H9 (cell line): ENCODE measurements around the gene LRP1. TPM values are rescaled to one million over a fixed set of nuclear protein-coding genes. Genes with fewer than 3 reads are reported as not detected.
A peak's percentile ranks its signal among the peaks of the same experiment; 100 is the strongest.

Source experiments
- DNase-seq: peaks from one replicate; pipeline ENCODE4 v3.0.0-alpha.2; 2017
- H2AFZ ChIP-seq: one replicate; pipeline ENCODE4 v1.6.1; 2013; ENCODE audit warnings: mild to moderate bottlenecking, low read length, control low read depth, moderate library complexity
- H2AK5ac ChIP-seq: 2 replicates; pipeline ENCODE4 v1.6.1; 2013; ENCODE audit warnings: low read length, control low read depth, mixed read lengths; ENCODE audit not compliant: insufficient read length
- H2BK120ac ChIP-seq: one replicate; pipeline ENCODE4 v1.6.1; 2013; ENCODE audit warnings: low read depth, mild to moderate bottlenecking, low read length, control low read depth, inconsistent platforms; ENCODE audit not compliant: poor library complexity, severe bottlenecking
- H2BK12ac ChIP-seq: 2 replicates; pipeline ENCODE4 v1.6.1; 2013; ENCODE audit warnings: low read length, control low read depth, mixed read lengths, low read depth; ENCODE audit not compliant: insufficient read length
- H2BK15ac ChIP-seq: 2 replicates; pipeline ENCODE4 v1.6.1; 2013; ENCODE audit warnings: low read depth, low read length, control low read depth
- H2BK20ac ChIP-seq: one replicate; pipeline ENCODE4 v1.6.1; 2013; ENCODE audit warnings: low read depth, mild to moderate bottlenecking, low read length, control low read depth, inconsistent platforms; ENCODE audit not compliant: poor library complexity, severe bottlenecking
- H2BK5ac ChIP-seq: 2 replicates; pipeline ENCODE4 v1.6.1; 2013; ENCODE audit warnings: low read length, control low read depth, mixed read lengths; ENCODE audit not compliant: insufficient read length
- H3K14ac ChIP-seq: 2 replicates; pipeline ENCODE4 v1.6.1; 2013; ENCODE audit warnings: low read length, control low read depth; ENCODE audit not compliant: insufficient read depth
- H3K18ac ChIP-seq: 2 replicates; pipeline ENCODE4 v1.6.1; 2013; ENCODE audit warnings: low read depth, mild to moderate bottlenecking, mixed read lengths, low read length, control low read depth; ENCODE audit not compliant: insufficient read length
- H3K23ac ChIP-seq: 2 replicates; pipeline ENCODE4 v1.6.1; 2013; ENCODE audit warnings: low read length, control low read depth, mixed read lengths, low read depth; ENCODE audit not compliant: insufficient read length
- H3K23me2 ChIP-seq: 2 replicates; pipeline ENCODE4 v1.6.1; 2013; ENCODE audit warnings: low read depth, mild to moderate bottlenecking, mixed read lengths, low read length, control low read depth; ENCODE audit not compliant: insufficient read length, poor library complexity, severe bottlenecking
- H3K27ac ChIP-seq: 2 replicates; pipeline ENCODE4 v1.5.1; 2013; ENCODE audit warnings: low read length, control low read depth, mixed read lengths, low read depth; ENCODE audit not compliant: insufficient read length
- H3K27me3 ChIP-seq: 2 replicates; pipeline ENCODE4 v1.6.1; 2013; ENCODE audit warnings: low read length, control low read depth, inconsistent platforms; ENCODE audit not compliant: insufficient read depth
- H3K4ac ChIP-seq: 2 replicates; pipeline ENCODE4 v1.6.1; 2013; ENCODE audit warnings: low read depth, mild to moderate bottlenecking, control low read depth, inconsistent platforms, low read length, moderate library complexity
- H3K4me1 ChIP-seq: 2 replicates; pipeline ENCODE4 v1.6.1; 2013; ENCODE audit warnings: low read length, control low read depth, inconsistent platforms; ENCODE audit not compliant: insufficient read depth
- H3K4me2 ChIP-seq: 2 replicates; pipeline ENCODE4 v1.6.1; 2013; ENCODE audit warnings: low read length, control low read depth, mixed read lengths; ENCODE audit not compliant: insufficient read length, insufficient read depth
- H3K56ac ChIP-seq: 2 replicates; pipeline ENCODE4 v1.6.1; 2013; ENCODE audit warnings: low read depth, mild to moderate bottlenecking, mixed read lengths, low read length, control low read depth; ENCODE audit not compliant: insufficient read length
- H3K79me1 ChIP-seq: 2 replicates; pipeline ENCODE4 v1.6.1; 2013; ENCODE audit warnings: low read depth, mild to moderate bottlenecking, moderate library complexity, low read length, control low read depth, inconsistent platforms; ENCODE audit not compliant: insufficient read depth, poor library complexity, severe bottlenecking
- H3K79me2 ChIP-seq: 2 replicates; pipeline ENCODE4 v1.6.1; 2013; ENCODE audit warnings: low read length, control low read depth, inconsistent platforms; ENCODE audit not compliant: insufficient read depth
- H3K9ac ChIP-seq: 2 replicates; pipeline ENCODE4 v1.6.1; 2013; ENCODE audit warnings: low read length, control low read depth, mixed read lengths; ENCODE audit not compliant: insufficient read length; ENCODE audit errors: extremely low read depth
- H3K9me3 ChIP-seq: one replicate; pipeline ENCODE4 v1.6.1; 2013; ENCODE audit warnings: low read depth, low read length, inconsistent platforms; ENCODE audit not compliant: control insufficient read depth
- H3T11ph ChIP-seq: one replicate; pipeline ENCODE4 v1.6.1; 2013; ENCODE audit warnings: mild to moderate bottlenecking, low read length, control low read depth, inconsistent platforms
- H4K20me1 ChIP-seq: one replicate; pipeline ENCODE4 v1.6.1; 2013; ENCODE audit not compliant: control insufficient read depth, insufficient read length, insufficient read depth
- H4K5ac ChIP-seq: 2 replicates; pipeline ENCODE4 v1.6.1; 2013; ENCODE audit warnings: low read depth, mild to moderate bottlenecking, mixed read lengths, low read length, control low read depth; ENCODE audit not compliant: insufficient read length
- H4K8ac ChIP-seq: replicated peaks from 2 replicates; pipeline ENCODE4 v1.6.1; 2013; ENCODE audit warnings: low read length, control low read depth, mixed read lengths, low read depth; ENCODE audit not compliant: insufficient read length
- H4K91ac ChIP-seq: 2 replicates; pipeline ENCODE4 v1.6.1; 2013; ENCODE audit warnings: low read depth, mild to moderate bottlenecking, moderate library complexity, mixed read lengths, low read length, control low read depth; ENCODE audit not compliant: insufficient read length
- H3K27ac Mint-ChIP-seq, 3 experiments: 2 replicates in 2 of 3; 3 replicates in 1 of 3; pipeline ENCODE4 v1.8.0; 2020 to 2021; ENCODE audit warnings: mixed read lengths in 3 of 3, mild to moderate bottlenecking in 1 of 3, moderate library complexity in 1 of 3
- H3K27me3 Mint-ChIP-seq: 2 replicates; pipeline ENCODE4 v1.8.0; 2021; ENCODE audit warnings: low read depth, mild to moderate bottlenecking, moderate library complexity, mixed read lengths
- H3K36me3 Mint-ChIP-seq, 3 experiments: 2 replicates in 2 of 3; 3 replicates in 1 of 3; pipeline ENCODE4 v1.8.0; 2020 to 2021; ENCODE audit warnings: low read depth in 3 of 3, mixed read lengths in 3 of 3; ENCODE audit not compliant: insufficient read depth in 1 of 3
- H3K4me1 Mint-ChIP-seq, 2 experiments: 2 replicates each; pipeline ENCODE4 v1.8.0; 2020; ENCODE audit warnings: mixed read lengths in 2 of 2
- H3K4me3 Mint-ChIP-seq, 2 experiments: 2 replicates in 1 of 2; 3 replicates in 1 of 2; pipeline ENCODE4 v1.8.0; 2020 to 2021; ENCODE audit warnings: mild to moderate bottlenecking in 2 of 2, mixed read lengths in 2 of 2, moderate library complexity in 1 of 2
- H3K9me3 Mint-ChIP-seq, 2 experiments: 2 replicates in 1 of 2; 3 replicates in 1 of 2; pipeline ENCODE4 v1.8.0; 2020; ENCODE audit warnings: mild to moderate bottlenecking in 2 of 2, mixed read lengths in 2 of 2, moderate library complexity in 1 of 2
- CTCF ChIP-seq: fragments of 200-600 bp; sonication (generic); conservative IDR thresholded peaks from 3 replicates; pipeline ENCODE4 v1.8.0; 2021; ENCODE audit warnings: antibody characterized with exemption, mild to moderate bottlenecking
- WGBS: extraction: QIAGEN DNeasy Blood & Tissue Kit; methylation state at CpG from one replicate; pipeline ENCODE4 v1.1.7; 2013; ENCODE audit warnings: missing lambda C conversion rate, low lambda C conversion rate, mixed read lengths; ENCODE audit not compliant: insufficient read length; ENCODE audit errors: extremely low coverage; 5-methylcytosine and 5-hydroxymethylcytosine counted together
- total RNA-seq: library from RNA; stranded (reverse); gene quantifications from 2 replicates; pipeline ENCODE4 v1.2.1, GENCODE V29; 2021

Gene LRP1
- total RNA-seq, 1 experiment from 2014 or later, result 115 TPM

DNA sequence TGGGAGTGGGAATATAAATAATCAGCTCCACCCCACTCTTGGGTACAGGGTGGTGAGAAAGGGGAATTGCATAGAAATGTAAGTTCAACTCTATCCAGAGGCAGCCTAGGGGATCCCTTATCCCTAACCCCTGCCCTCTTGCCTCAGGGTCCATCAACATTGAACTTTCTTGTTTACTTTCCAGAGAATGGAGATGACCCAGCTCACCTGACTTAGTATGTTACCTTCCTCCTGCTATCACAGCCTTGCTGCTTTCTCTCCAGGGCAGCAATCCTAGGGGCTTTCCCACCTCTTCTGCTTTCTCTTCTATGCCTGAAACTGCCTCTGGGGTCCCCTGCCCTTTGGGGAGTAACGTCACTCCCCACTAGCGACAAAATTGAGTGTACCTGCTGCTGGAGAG, 2.7 kb downstream of the LRP1 start:
- no peak for DNase-seq
- Histone ChIP-seq H3K27me3 (no peaks in the 10 kb centered on the region), H3K23ac (no peak overlapping the region), H3K14ac (no peak overlapping the region), H3K79me1 (peaks cover 11% of the 10 kb centered on the region), H2BK5ac (no peak overlapping the region), H3K23me2 (peaks cover 7% of the 10 kb centered on the region), H3T11ph (no peak overlapping the region), H3K27ac (no peak overlapping the region), H3K4me2 (no peak overlapping the region), H2BK20ac (no peak overlapping the region), H2BK15ac (no peak overlapping the region), H4K91ac (no peak overlapping the region), H3K9me3 (no peaks in the 10 kb centered on the region), H4K5ac (no peak overlapping the region), H4K8ac (no peak overlapping the region), H2AFZ (no peak overlapping the region), H2AK5ac (no peak overlapping the region), H3K4ac (no peak overlapping the region), H3K56ac (no peak overlapping the region), H2BK120ac (no peak overlapping the region), H3K18ac (no peak overlapping the region), H4K20me1 (no peaks in the 10 kb centered on the region), H3K9ac (no peak overlapping the region), H2BK12ac (no peak overlapping the region), H3K79me2 (peaks cover 23% of the 10 kb centered on the region; the same call in 1 of the 2 replicates), H3K4me1 (peaks cover 31% of the 10 kb centered on the region)
- H3K27me3 Mint-ChIP-seq, result no peaks in the 10 kb centered on the region
- TF ChIP-seq CTCF, result no peak
- no CpG with 5 or more reads among the region's 2 CpGs for WGBS
- H3K4me1 Mint-ChIP-seq, result peaks cover 73 to 74% of the 10 kb centered on the region in 2 experiments
- peaks cover 0 to 8% (median 0%) of the 10 kb centered on the region in 3 experiments; a peak in 2 of 7 replicates for H3K36me3 Mint-ChIP-seq
- peak overlapping the region; percentile 86 to 91; a peak in 4 of 5 replicates for H3K4me3 Mint-ChIP-seq
- H3K9me3 Mint-ChIP-seq, result no peaks in the 10 kb centered on the region
- 0 out of 7 replicates have a peak overlapping the region, but pooled peaks of 1 of the 3 experiments have one; percentile 37 for H3K27ac Mint-ChIP-seq
